ENCODE data around the gene DCXR. TPM values are rescaled to one million over a fixed set of nuclear protein-coding genes. Genes with fewer than 3 reads are reported as not detected.

The DCXR gene
- total RNA-seq, 2 experiments from 2014 or later: 93.3 to 104 TPM

DNA sequence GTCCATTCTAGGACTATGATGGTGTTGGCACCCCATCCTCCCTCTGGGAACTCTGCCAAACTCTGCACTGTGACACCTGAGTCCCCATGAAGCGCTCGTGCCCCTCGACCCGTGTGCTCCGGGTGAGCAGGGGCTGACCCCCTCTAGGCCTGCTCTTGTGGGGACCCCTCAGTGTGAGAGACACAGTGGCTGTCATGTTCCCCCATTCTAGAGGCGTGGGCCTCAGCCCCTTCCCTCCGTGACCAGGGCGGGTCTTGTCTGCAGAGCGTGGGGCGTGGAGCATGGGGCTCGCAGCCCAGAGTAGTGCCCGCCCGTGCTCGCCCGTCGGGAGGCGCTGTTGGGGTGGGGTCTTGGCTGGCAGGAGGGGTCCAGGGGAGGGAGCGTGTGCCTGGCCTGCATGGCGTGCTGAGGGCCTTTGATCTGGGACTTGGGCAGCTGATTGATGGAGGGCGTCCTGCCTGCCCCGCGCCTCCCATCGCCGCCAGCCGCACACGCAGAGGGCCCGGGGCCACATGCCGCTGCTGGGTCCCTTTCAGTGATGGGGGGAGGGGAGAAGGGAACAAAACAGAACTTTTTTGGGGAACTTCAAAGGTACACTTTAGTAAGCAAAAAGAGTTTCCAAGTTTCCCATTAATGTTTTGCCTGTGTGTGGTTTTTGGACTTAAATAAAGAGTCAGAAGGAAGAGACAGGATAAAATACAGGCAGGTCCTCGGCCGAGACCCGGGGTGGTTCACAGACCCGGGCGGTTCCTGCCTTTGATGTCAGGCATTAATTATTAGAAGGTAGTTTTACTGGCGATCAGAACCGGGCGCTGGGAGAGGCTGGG lies 37.3 kb downstream of the DCXR start:
- H3K9me3 Mint-ChIP-seq: no peaks in the 10 kb centered on the region
- H3K36me3 Mint-ChIP-seq: no peaks in the 10 kb centered on the region
- H3K27ac Mint-ChIP-seq: no peak overlapping the region

DNA sequence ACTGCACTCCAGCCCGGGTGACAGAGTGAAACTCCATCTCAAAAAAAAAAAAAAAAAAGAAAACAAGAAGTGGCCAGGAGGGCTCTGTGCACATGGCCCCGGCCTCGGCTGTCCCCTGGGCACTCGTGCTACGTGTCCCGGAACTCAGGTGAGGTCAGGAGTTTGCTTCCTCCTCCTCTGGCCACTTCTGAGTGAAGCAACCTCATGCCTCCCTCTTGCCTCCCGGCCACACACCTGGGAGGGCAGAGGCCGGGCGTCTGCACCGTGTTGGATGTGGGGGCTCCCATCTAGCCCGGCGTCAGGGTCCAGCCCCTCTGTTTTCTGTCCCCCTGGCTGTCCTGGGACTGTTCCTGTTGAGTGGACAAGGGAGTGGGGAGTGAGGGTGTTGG lies 37.9 kb downstream of the DCXR start:
- Mint-ChIP-seq H3K27me3 (no peaks in the 10 kb centered on the region), H3K4me1 (no peaks in the 10 kb centered on the region), H3K4me3 (no peak overlapping the region), H3K27ac (no peak overlapping the region), H3K9me3 (no peaks in the 10 kb centered on the region), H3K36me3 (no peaks in the 10 kb centered on the region)
- DNase-seq: no peak

More for the DNA sequence above, 37.3 kb downstream of the DCXR start:
- Mint-ChIP-seq H3K4me1 (no peaks in the 10 kb centered on the region), H3K27me3 (no peaks in the 10 kb centered on the region), H3K4me3 (no peak overlapping the region)
- no peak for DNase-seq

DNA sequence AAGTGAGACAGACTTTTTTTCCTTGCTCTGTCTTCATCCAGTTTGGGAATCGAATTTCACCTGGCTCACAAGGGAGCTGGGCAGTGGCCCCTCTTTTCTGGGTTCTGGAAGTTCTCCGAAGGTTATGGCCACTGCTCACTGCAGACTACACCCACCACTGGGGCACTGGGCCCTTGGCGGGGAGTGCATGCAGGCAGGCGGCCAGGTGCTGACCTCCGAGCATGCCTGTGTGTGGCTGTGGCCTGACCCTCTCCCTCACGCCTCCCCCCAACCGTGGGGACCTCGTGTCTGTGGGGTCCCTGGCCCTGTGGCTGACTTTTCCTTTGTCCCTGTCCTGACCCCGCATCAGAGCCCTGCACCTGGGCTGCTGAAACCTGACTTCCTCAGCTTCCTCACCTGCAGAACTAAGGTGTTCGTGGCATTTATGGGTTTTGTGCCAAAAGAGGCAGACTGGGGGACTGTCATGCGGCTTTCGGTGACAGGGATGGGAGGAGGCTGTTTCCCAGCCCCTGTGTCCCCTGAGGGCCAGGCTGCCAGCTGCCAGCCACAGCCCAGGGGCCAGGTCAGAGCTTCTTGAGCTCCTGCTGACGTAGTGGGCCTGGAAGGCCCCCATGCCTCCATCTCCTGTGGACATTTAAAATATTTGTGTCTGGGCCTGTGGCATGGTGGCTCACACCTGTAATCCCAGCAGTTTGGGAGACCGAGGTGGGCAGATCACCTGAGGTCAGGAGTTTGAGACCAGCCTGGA lies 38.6 kb downstream of the DCXR start:
- H3K27me3 Mint-ChIP-seq: no peaks in the 10 kb centered on the region
- H3K27ac Mint-ChIP-seq: no peak overlapping the region
- no peak overlapping the region for H3K4me3 Mint-ChIP-seq
- DNase-seq: no peak
- no peaks in the 10 kb centered on the region for H3K9me3 Mint-ChIP-seq
- no peaks in the 10 kb centered on the region for H3K4me1 Mint-ChIP-seq
- H3K36me3 Mint-ChIP-seq: no peaks in the 10 kb centered on the region

DNA sequence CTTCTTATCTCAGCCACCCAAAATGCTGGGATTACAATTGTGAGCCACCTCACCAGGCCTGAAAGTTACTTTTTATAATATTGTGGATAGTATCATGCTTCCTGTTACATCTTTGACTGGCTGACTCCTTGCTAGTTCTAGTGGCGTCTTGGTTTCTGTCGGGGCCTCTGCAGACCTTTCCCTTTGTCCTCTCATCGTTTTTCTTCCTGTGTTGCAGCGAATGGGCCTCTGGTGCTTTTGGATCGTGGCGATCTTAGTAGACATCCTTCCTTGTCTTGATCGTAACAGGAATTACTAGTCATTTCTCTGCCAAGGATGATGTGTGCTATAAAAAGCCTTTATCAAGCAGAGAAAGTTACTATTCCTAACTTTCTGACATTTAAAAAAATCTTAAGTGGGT lies 39.3 kb downstream of the DCXR start:
- no peak overlapping the region for H3K27ac Mint-ChIP-seq
- no peak for DNase-seq
- H3K36me3 Mint-ChIP-seq: no peaks in the 10 kb centered on the region
- H3K9me3 Mint-ChIP-seq: no peaks in the 10 kb centered on the region
- H3K27me3 Mint-ChIP-seq: no peaks in the 10 kb centered on the region
- no peak overlapping the region for H3K4me3 Mint-ChIP-seq
- no peaks in the 10 kb centered on the region for H3K4me1 Mint-ChIP-seq

DNA sequence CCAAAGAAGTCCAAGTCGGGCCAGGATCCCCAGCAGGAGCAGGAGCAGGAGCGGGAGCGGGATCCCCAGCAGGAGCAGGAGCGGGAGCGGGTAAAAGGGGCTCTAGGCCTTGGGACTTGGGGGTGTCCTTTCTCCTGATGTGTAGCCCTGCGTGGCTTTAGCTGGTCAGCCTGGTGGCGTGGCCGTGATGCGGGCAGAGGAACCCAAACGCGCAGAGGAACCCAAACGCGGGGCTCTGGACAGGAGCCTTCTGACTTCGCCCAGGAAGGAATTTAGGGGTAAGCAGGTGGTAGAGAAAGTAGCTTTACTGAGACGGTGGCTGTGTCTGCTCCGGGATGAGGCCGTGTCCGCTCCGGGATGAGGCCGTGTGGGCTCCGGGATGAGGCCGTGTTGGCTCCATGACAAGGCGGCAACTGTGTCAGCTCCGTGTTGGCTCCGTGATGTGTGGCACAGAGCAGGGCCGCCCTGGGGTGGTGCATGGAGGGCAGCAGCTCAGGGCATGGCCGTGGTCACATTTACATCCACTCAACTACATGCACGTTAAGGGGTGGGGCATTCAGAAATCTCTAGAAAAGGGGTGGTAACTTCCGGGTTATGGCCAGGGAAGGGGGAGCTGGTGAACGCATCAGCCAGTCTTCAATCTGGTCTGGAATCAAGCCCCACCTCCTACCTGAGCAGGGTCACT lies 40.6 kb downstream of the DCXR start:
- no peaks in the 10 kb centered on the region for H3K4me1 Mint-ChIP-seq
- no peak overlapping the region for H3K4me3 Mint-ChIP-seq
- no peak overlapping the region for H3K27ac Mint-ChIP-seq
- DNase-seq: no peak
- H3K9me3 Mint-ChIP-seq: no peaks in the 10 kb centered on the region
- H3K27me3 Mint-ChIP-seq: no peaks in the 10 kb centered on the region
- H3K36me3 Mint-ChIP-seq: no peaks in the 10 kb centered on the region

DNA sequence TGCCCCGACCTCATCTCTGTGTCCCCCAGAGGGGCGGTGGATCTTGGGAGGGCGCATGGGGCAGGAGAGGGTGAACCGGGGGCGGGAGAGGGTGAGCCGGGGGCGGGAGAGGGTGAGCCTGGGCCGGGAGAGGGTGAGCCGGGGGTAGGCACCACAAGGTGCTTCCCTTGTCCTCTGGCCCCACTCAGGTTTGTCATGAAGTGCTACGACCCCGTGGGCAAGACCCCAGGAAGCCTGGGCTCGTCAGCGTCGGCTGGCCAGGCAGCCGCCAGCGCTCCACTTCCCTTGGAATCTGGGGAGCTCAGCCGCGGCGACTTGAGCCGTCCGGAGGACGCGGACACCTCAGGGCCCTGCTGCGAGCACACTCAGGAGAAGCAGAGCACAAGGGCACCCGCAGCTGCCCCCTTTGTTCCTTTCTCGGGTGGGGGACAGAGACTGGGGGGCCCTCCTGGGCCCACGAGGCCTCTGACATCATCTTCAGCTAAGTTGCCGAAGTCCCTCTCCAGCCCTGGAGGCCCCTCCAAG lies 41.2 kb downstream of the DCXR start:
- Mint-ChIP-seq H3K4me1 (no peaks in the 10 kb centered on the region), H3K27me3 (no peaks in the 10 kb centered on the region), H3K36me3 (no peaks in the 10 kb centered on the region), H3K4me3 (no peak overlapping the region), H3K9me3 (no peaks in the 10 kb centered on the region), H3K27ac (no peak overlapping the region)
- no peak for DNase-seq

DNA sequence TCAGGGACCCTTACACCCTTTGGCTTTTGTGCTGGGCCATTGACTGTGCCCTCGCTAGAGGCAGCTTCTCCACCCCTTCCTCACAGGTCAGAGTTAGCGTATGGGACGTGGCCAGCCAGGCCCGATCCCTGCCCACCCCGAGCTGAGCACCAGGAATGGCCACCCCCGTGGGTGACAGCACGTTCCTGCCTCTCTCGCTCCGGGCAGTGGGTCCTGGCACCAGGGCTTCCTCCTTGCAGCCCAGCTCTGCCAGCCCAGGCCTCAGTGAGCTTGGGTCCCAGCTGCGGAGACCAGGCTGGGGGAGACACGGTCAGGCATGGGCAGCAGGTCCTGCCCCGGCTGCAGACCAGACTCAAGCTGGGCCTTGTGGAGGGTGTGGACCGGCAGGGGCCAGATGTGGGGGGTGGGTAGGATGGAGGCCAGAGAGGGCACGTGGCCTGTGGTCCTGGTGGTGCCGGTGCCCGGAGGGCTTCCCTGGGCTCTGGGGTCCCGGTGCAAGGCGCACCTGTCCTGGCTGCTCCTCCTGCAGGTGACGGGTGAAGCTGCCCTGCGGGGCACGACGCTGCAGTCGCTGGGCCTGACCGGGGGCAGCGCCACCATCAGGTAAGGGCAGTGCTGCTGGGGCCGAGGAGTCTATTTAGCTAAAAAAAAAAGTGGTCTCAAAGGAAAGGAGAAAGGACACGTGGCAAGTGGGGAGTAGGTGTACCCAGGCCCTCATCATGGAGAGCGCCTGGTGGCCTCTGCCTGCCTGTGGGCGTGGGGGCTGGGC lies 41.9 kb downstream of the DCXR start:
- Mint-ChIP-seq H3K4me1 (no peaks in the 10 kb centered on the region), H3K9me3 (no peaks in the 10 kb centered on the region), H3K27ac (no peak overlapping the region), H3K36me3 (no peaks in the 10 kb centered on the region), H3K4me3 (no peak overlapping the region), H3K27me3 (no peaks in the 10 kb centered on the region)
- no peak for DNase-seq

DNA sequence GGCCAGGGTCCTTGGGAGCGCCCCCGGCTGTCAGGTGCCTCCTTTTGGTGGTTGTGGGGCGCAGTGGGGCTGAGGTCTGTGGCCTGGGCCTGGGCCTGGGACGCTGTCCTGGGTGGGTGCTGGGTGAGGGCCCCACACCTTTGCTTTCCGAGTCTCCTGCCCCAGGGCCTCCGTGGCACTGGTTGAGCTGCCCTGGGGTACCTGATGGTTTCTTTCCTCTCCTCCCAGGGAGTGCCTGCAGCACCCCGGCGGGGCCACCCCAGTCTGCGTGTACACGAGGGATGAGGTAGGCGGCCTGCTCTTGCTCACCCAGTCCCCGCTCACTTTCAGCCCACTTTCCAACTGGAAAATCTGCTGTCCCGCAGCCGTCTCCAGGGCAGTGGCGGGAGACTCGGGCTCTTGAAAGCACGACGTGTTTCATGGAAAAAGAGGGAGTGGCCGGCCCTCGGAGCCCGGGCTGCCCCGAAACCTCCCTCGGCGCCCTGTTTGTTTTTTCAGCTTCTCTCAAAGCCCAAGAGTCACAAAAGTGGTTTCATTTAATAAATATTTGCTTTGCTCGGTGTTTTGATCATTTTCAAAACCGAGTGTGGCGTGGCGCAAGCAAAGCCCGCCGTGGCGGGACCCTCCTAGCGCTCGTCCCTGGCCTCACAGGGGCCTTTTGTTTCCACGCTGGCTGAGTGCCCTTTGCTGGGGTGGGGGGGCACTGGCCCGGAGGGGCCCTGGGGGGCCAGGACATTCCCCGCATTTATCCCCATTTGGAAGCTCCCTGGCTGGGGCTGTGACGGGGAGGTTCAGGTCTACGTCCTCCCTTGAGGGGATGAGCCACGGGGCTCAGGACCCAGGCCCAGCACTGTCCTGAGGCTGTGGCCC lies 42.7 kb downstream of the DCXR start:
- DNase-seq: no peak
- H3K27ac Mint-ChIP-seq: no peak overlapping the region
- no peaks in the 10 kb centered on the region for H3K36me3 Mint-ChIP-seq
- no peaks in the 10 kb centered on the region for H3K4me1 Mint-ChIP-seq
- H3K27me3 Mint-ChIP-seq: no peaks in the 10 kb centered on the region
- H3K9me3 Mint-ChIP-seq: no peaks in the 10 kb centered on the region
- H3K4me3 Mint-ChIP-seq: no peak overlapping the region

DNA sequence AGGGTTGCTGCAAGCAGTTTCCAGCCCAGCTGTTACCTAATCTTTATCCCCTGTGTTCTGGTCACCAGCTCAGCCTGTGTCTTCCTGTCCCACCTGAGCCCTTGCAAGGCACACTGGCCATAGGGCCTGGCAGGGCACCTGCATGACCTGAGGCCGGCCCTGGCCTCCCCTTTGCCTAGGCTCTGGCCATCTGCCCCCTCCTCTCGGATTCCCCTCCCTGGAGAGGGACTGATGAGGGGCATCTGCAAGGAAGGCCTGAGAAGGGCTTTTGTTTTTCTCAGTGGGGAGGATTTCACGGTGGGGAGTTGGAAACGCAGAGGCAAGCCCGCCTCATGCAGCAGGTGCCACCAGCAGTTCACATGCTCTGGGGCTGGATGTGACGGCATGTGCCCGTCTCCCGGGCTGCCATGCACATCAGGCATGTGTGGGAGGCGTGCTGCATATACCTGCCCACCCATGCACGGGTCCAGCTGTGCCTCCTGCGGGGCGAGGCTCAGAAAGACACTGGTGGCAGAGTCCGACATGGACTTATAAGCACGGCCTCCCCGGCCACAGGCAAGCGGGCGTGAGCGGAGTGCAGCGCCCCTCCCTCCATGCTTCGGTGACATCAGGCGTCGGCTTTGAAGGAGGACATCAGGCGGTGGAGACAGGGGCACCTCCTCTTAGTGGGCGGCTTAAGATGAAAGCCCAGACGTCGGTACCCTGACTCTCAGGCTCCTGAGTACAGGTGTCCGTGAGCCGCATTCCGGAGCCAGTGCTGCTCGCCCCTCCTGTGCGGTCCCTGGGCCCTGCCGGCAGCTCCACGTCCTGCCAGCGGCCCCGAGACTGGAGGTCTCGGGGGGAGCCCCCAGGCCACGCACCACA lies 43.5 kb downstream of the DCXR start:
- H3K9me3 Mint-ChIP-seq: no peaks in the 10 kb centered on the region
- DNase-seq: no peak
- no peaks in the 10 kb centered on the region for H3K27me3 Mint-ChIP-seq
- no peak overlapping the region for H3K27ac Mint-ChIP-seq
- no peak overlapping the region for H3K4me3 Mint-ChIP-seq
- H3K36me3 Mint-ChIP-seq: no peaks in the 10 kb centered on the region
- no peaks in the 10 kb centered on the region for H3K4me1 Mint-ChIP-seq

DNA sequence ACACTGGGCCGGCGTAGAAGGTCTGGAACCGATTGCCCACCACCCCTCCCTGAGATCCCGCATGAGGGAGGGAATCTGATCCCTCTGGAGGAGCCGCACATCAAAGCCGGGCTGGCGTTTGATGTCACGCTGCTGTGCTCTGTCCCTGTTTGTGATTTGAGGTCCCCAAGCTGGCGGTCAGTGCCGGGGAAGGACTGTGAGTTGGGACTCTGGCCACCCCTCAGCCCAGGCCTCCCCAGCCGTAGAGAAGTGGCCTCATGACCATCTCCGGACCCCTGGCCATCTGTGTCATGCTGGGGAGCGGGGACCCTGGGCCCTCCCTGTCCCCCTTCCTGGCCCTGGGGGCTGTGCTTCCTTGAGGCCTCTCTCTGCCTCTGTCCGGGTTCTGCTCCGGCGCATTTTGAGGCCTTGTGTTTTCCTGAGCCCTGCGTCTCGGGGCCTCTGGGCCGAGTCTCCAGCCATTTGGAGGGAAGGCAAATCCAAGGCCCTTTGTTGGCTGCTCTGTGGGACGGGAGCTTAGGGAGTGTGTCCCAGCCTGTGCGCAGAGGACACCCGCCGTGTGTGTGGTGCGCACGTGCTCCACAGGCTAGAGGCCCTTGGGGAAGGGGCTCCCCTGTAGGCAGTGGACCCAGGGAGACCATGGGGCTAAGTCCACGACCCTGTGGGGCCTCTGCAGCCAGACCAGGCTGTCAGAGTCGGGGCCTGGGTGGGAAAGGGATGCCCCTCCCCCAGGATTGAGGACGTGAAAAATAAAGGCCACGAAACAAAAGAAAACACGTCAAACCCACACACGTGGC lies 45.0 kb downstream of the DCXR start:
- Mint-ChIP-seq H3K4me1 (no peaks in the 10 kb centered on the region), H3K27ac (no peak overlapping the region), H3K4me3 (no peak overlapping the region), H3K27me3 (no peaks in the 10 kb centered on the region), H3K9me3 (no peaks in the 10 kb centered on the region), H3K36me3 (no peaks in the 10 kb centered on the region)
- DNase-seq: no peak

DNA sequence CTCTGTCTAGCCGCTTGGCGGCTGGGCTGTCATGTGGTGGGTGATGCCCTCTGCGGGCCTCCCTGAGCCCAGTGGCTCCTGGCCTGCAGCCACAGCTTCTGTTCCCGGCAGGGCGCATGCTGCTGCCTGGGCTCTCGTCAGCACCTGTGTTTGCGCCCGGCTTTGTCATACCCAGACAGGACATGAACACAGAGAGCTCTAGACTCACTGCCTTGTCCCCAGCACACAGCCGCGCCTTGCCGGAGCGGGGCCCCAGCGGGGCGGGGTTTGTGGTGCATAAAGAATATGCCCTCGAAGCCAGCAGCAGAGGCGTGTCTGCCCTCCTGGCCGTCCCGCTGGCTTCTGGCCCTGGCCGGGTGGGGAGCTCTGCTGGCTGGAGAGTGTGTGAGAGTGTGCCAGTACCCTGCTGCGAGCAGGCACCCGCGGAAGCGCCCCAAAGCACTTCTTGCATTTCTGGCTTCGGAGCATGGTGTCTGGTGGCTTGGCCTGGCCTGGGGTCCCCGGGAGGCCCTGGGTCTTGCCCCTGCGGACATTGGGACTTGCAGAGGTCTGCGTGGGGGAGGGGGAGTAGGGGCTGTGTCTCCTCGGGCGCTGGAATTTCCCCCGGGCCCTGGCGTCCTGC lies 45.7 kb downstream of the DCXR start:
- H3K27ac Mint-ChIP-seq: no peak overlapping the region
- H3K27me3 Mint-ChIP-seq: no peaks in the 10 kb centered on the region
- no peak overlapping the region for H3K4me3 Mint-ChIP-seq
- H3K36me3 Mint-ChIP-seq: peaks cover 2% of the 10 kb centered on the region
- H3K4me1 Mint-ChIP-seq: no peaks in the 10 kb centered on the region
- no peaks in the 10 kb centered on the region for H3K9me3 Mint-ChIP-seq
- DNase-seq: no peak

DNA sequence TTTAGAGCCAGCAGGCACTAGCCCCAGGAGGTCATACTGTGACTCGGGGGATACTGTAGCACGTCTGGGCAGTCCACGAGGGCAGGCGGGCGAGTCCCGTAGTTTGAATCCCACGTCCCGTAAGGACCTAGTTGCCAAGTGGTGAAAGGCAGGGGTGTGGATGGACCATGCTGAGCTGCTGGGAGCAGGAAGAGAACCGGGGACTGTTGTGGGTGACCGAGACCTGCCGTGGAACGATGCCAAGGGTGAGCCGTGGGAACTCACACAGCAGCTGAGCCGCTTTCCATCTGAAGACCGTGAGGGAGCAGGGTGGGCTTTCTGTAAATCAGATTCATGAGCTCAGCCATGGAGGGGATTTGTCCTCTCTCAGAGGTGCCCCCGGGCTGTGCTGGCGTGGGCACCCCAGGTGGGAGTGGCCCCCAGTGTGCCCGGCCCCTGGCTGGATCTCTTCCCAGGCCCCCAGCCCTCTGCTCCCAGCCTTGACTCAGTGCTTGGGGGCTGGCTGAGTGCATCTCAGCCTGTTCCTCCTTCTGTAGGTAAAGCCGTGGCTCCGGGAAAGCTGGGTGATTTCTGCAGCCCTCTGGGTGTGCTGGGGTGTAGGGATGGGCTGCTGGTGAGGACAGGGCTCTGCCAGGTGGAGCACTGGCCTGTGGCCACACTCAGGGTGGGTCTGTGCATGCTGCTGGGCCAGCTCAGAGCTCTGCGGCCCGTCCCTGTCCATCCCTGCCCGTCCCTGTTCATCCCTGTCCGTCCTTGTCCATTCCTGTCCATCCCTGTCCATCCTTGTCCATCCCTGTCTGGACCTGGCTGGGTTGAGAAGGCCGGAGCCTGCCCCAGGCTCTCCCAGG lies 46.4 kb downstream of the DCXR start:
- no peak overlapping the region for H3K4me3 Mint-ChIP-seq
- H3K27me3 Mint-ChIP-seq: no peaks in the 10 kb centered on the region
- H3K36me3 Mint-ChIP-seq: peaks cover 2% of the 10 kb centered on the region
- H3K9me3 Mint-ChIP-seq: no peaks in the 10 kb centered on the region
- no peak for DNase-seq
- H3K4me1 Mint-ChIP-seq: no peaks in the 10 kb centered on the region
- no peak overlapping the region for H3K27ac Mint-ChIP-seq
